Hindlimb muscle (tissue), 1 donor: Measurements from ENCODE around the gene GATA6. TPM values are rescaled to one million over a fixed set of nuclear protein-coding genes. Genes with fewer than 3 reads are reported as not detected.

ENCODE experiments used
- DNase-seq: peaks from one replicate; pipeline ENCODE4 v3.0.0-alpha.2; 2013
- polyA plus RNA-seq: library from polyadenylated mRNA; unstranded; fragments of 120-200 nt; gene quantifications from one replicate; pipeline ENCODE4 v1.2.1, GENCODE V29; 2013; ENCODE audit not compliant: insufficient read length

GATA6 gene
- polyA plus RNA-seq, 1 donor, result 1.3 TPM

GRCh38 chr18:22166069-22166950 lies 3.1 kb upstream of the GATA6 start:
- DNase-seq, result no peak

- no peak for DNase-seq
Measured at GRCh38 chr18:22167091-22167470, 2.3 kb upstream of the GATA6 start.

- DNase-seq, result no peak
Measured at GRCh38 chr18:22167471-22168241, 1.7 kb upstream of the GATA6 start.

- no peak for DNase-seq
Measured at GRCh38 chr18:22168360-22168921, 948 bp upstream of the GATA6 start.

GRCh38 chr18:22169889-22170420 lies 566 bp downstream of the GATA6 start:
- no peak for DNase-seq

GRCh38 chr18:22170421-22171257 lies 1.2 kb downstream of the GATA6 start:
- DNase-seq, result no peak

- DNase-seq, result no peak
Measured at GRCh38 chr18:22171258-22172119, 2.1 kb downstream of the GATA6 start.

GRCh38 chr18:22172120-22172582 lies 2.8 kb downstream of the GATA6 start:
- DNase-seq, result no peak

GRCh38 chr18:22172594-22173049 lies 3.2 kb downstream of the GATA6 start:
- no peak for DNase-seq

GRCh38 chr18:22173221-22173927 lies 4.0 kb downstream of the GATA6 start:
- no peak for DNase-seq

GRCh38 chr18:22173928-22174301 lies 4.5 kb downstream of the GATA6 start:
- DNase-seq, result no peak

GRCh38 chr18:22174341-22175145 lies 5.2 kb downstream of the GATA6 start:
- no peak for DNase-seq

GRCh38 chr18:22175346-22175745 lies 6.0 kb downstream of the GATA6 start:
- DNase-seq, result no peak

- no peak for DNase-seq
Measured at GRCh38 chr18:22176420-22177326, 7.3 kb downstream of the GATA6 start.

- no peak for DNase-seq
Measured at GRCh38 chr18:22177327-22177871, 8.0 kb downstream of the GATA6 start.

GRCh38 chr18:22179174-22179573 lies 9.8 kb downstream of the GATA6 start:
- DNase-seq, result no peak

- no peak for DNase-seq
Measured at GRCh38 chr18:22179631-22180030, 10.2 kb downstream of the GATA6 start.

GRCh38 chr18:22180722-22181121 lies 11.3 kb downstream of the GATA6 start:
- DNase-seq, result no peak
